Urothelium cell line (cell line): ENCODE measurements around the gene ELMO1.

Experiments used
- DNase-seq: peaks from one replicate; pipeline ENCODE4 v3.0.0; 2011; ENCODE audit warnings: low spot score, mixed read lengths
- FAIRE-seq: peaks from 2 replicates; lab custom pipeline; 2011; peaks lifted over from hg19 to GRCh38; lab: Jason Lieb, UNC

The ELMO1 gene

DNA sequence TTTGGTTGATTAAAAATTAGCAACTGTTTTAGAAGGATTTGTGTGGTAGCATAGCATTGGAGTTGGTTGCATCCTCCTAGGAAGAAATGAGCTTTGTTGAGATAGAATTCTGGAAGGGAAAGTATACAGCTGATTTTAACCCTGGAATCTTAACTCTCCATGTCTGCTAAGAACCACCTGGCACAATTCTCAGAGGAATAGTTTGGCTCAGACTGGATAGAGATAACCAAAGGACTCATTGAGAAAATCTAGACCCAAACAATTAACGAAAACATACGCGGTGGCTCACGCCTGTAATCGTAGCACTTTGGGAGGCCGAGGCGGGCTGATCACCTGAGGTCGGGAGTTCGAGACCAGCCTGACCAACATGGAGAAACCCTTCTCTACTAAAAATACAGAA is 625.3 kb downstream of the ELMO1 start:
- no peak for DNase-seq
- no peak for FAIRE-seq

DNA sequence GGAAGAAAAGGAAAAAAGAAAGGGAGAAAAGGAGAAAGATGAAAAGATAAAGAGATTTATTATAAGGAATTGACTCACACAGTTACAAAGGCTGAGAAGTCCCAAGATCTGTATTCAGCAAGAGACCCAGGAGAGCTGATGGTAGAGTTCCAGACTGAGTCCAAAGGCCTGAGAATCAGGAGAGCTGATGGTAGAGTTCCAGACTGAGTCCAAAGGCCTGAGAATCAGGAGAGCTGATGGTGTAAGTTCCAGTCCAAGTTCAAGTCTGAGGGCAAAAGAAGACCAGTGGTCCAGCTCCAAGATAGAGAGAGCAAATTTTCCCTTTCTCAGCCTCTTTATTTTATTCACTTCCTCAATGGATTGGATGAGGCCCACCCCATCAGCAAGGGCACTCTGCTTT is 627.0 kb downstream of the ELMO1 start:
- FAIRE-seq (no peak), DNase-seq (no peak)

DNA sequence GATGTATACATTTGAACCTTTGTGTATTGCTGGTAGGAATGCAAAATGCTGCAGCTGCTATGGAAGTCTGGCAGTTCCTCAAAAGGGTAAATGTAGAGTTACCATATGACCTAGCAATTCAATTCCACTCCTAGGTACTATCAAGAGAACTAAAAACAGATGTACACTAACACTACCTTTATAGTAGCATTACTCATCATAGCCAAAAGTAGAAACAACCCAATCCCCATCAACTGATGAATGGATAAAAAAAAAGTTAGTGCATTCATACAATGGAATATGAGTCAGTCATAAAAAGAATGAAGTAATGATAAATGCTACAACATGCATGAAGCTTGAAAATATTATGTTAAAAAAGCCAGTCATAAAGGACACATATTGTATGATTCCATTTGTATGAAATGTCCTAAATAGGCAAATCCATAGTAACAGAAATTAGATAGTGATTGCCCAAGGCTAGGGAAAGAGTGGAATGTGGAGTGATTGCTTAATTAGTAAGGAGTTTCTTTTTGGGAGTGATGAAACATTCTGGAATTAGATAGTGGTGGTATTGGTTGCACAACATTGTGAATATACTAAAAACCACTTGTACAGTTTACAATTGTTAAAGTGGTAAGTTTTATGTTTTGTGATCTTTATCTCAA is 628.0 kb downstream of the ELMO1 start:
- FAIRE-seq: no peak

DNA sequence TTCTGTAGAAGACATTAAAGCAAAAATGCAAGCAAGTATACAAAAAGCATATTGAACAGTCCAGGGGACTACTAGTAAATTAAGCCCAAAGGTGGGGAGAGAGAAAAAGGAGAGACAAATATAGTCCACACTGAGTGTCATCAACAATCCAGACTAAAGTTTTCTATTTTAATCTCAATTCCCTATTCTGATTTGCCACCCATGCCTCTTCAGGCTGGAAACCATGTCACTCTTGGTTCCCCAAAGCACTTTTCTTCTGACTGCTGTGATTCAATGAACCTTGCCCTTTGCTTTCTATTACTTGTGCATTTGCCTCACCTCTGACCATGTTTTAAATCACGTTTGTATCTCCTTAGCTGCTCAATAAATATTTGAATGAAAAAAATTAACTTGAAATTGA is 629.0 kb downstream of the ELMO1 start:
- DNase-seq (no peak), FAIRE-seq (no peak)

More for the DNA sequence above, 628.0 kb downstream of the ELMO1 start:
- no peak for DNase-seq

DNA sequence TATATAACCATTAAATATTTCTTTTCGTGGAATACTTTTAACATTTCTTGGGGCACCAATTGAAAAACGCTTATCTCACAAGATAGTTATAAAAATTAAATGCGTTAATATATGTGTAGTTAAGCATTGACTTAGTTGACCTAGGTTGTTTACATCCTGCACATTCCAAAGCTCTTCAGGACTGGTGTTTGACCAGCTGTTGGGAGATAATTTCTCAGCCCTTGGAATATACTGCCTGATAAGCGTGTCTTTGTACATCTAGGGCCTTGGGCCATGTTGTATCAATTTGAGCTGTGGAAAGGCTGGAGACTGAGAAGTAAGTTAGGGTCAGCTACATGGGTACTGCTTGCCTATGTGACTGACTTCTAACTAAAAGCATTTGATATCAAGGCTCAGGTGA is 634.4 kb downstream of the ELMO1 start:
- no peak for FAIRE-seq
- no peak for DNase-seq

DNA sequence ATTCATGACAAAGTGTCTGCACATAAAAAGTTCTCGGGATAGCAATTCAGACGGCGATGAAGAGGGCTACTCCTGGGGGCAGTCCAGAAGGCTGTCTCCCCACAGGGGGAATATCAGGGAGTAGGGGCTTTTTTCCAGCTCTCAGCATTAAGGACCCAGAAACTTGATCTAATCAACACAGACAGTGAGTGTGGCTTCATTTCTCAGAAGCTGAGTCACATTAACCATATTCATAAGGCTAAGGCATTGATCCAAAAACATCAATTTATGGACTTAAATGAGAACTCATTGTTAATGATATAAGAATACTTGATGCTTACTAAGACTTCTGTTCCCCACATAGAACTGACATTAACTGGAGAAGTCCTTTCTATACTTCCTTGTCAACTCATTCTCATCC is 636.9 kb downstream of the ELMO1 start:
- FAIRE-seq: no peak
- DNase-seq: no peak

DNA sequence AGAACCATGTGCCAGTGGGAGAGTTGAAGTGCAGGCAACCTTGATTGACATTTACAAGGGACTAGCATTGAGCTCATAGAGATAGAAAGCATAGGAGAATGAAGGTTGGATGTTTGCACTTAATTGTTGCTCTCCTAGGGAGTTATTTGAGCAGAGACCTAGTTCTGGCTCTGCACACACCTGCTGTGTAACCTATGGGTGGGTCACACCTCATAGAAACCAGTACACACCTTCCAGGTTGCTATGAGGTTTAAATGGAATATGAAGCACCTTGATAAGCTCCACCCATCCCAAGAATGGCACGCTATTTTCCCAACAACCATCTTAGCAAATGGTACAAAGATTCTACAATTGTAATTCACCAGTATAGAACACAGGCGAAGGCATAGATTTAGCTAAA is 638.2 kb downstream of the ELMO1 start:
- DNase-seq: no peak
- FAIRE-seq: no peak

DNA sequence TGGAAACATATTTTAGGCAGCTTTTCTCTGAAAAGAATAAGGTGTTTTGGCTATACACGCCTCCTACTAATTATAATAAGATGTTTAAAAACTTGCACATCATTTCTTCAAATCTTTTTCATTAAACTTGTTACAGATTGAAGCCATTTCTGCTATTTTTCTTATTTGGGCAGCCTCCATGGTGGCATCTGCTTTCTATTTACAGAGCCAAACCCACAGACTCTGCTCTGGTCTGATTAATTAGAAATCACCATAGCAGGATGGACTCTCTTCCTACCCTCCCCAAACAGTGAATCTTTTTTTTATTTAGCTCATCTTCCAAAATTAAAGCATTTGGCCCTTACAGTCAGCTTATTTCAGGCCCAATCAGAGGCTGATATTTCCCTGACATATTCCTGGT is 638.6 kb downstream of the ELMO1 start:
- no peak for DNase-seq
- FAIRE-seq: no peak

DNA sequence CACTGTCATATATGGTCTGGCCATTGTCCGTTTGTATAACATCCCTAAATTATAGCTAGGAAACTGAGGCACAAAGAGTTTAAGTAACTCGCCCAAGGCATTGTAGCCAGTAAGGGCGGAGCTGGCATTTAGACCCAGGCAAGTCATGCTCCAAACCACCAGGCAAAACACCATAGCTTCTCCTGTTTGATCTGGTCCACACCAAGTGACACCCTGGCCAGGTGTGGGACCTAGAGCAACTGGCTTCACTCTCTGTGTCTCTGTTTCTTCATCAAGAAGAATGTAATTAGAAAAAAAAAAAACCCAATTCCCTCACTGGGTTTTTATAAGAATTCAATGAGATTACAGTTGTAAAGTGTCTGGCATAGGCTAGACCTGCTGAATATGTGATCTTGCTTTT is 639.2 kb downstream of the ELMO1 start:
- DNase-seq (no peak), FAIRE-seq (no peak)

DNA sequence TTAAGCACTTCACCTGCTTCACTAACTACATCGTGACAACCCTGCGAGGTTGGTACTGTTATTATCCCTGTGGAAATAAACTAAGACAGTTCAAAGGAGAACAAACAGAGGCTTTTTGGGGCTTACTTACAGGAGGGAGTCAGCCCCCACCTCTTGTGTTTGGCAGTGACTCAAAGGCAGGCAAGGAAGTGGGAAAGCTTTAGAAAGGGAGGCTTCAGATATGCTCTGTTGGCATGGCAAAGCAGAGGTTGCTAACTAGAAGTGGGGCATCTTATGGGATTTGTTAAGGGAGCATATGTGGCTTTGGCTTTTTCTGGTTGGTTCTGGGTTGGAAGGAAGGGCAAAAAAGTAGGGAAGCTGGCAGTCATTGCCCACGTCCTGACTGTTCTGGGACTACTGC is 639.6 kb downstream of the ELMO1 start:
- no peak for DNase-seq
- FAIRE-seq: no peak

DNA sequence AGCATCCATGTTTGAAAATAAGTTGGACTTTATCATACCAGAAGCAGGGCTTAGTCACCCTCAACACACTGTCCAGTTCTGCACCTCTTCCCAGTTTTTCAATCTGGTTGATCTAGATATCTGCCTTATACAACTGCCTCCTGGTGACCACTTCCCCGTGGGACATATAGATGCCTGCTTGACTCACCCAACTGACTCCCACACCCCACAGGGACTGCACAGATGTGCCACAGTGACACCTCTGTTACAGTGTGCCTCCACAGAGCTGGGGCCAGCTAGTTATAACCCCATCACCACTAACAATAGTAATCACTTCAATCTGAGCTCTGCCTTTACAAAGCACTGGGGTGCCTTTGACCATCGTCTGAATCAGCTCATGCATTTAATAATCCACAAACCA is 641.8 kb downstream of the ELMO1 start:
- FAIRE-seq: peak; percentile 59

More for the DNA sequence above, 641.8 kb downstream of the ELMO1 start:
- DNase-seq: no peak
